ENCODE results near the gene ESYT2.

Gene ESYT2

DNA sequence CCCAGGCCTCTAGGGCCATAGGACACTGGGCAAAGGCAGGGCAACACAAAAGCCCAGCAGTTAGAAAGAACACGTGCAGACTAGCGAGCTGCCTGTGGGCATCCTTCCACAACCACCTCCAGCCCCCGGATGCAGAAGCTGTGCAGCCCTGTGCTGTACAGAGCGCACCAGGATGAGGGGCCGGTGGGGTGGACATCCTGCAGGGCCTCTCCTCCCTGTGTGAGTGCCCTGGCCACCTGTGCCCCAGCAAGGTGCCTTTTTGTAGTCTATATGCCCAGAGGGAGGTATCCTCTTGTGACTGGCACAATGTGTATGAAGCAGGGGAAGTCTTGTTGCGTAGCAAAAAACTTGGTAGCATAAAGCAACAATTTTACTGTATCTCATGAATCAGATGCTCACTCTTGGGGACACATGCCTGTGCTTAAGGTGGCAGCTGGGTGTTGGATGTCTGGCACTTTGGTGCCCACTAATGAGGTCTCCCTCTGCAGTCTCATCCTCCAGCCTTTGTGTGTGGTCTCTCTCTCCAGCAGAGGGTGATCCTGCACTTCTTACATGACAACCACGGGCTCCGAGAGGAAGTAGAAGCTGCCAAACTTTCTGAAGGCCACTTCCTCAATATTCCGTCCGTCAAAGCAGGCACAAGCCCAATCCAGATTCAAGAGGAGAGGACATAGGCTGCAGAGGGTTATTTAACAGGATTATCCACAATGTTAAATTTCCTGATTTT lies 133.4 kb downstream of the ESYT2 start:
- peak; percentile 51 for DNase-seq (ENCODE audit: low read depth)
- no peak overlapping the region for H3K4me3 ChIP-seq (ENCODE audit: control insufficient read depth, low read depth, low read length)
- TF ChIP-seq, protein P1, sequence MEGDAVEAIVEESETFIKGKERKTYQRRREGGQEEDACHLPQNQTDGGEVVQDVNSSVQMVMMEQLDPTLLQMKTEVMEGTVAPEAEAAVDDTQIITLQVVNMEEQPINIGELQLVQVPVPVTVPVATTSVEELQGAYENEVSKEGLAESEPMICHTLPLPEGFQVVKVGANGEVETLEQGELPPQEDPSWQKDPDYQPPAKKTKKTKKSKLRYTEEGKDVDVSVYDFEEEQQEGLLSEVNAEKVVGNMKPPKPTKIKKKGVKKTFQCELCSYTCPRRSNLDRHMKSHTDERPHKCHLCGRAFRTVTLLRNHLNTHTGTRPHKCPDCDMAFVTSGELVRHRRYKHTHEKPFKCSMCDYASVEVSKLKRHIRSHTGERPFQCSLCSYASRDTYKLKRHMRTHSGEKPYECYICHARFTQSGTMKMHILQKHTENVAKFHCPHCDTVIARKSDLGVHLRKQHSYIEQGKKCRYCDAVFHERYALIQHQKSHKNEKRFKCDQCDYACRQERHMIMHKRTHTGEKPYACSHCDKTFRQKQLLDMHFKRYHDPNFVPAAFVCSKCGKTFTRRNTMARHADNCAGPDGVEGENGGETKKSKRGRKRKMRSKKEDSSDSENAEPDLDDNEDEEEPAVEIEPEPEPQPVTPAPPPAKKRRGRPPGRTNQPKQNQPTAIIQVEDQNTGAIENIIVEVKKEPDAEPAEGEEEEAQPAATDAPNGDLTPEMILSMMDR (IDR thresholded peaks at IDR 0.05; ENCODE audit: control insufficient read depth, insufficient read depth, low read depth, low read length, missing control alignments): peak; percentile 73

DNA sequence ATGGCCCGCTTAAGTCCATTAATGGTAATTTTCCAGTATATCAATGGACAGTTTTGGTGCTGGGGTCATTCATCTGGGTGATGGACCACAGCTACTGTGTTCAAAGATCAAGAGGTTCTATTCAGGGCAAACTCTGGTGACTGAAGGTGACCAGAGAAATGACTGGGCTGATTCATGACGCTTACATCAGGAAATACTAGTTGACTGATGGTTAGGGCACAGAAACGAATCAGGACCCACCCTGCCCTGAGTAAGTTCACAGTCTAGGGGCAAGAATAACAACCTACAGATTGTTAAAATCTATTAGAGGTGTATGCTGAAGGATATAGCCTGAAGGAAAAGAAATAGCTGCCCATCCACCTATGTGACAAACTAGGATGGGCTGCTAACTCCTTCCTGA lies 134.3 kb downstream of the ESYT2 start:
- DNase-seq (ENCODE audit: low read depth): no peak
- no peak overlapping the region for H3K4me3 ChIP-seq (ENCODE audit: control insufficient read depth, low read depth, low read length)
- TF ChIP-seq, protein P1 (IDR thresholded peaks at IDR 0.05; ENCODE audit: control insufficient read depth, insufficient read depth, low read depth, low read length, missing control alignments): no peak

DNA sequence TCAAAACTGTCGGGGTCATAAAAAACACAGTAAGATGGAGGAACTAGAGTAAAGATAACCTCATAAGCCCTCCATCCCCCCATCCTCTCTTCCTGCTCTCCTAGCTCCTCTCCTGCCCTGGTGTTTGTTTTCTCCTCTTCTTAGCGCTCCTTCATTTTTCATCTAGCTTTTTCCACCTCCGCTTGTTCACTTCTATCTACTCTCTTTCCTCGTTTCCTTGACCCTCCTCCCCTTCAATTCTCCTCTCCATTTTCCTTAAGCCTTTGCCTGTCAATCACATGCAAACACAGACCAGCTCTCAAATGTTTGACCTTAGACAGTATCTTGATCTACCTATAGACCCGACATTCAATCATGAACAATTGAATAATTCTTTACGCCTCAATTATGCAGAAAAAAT lies 134.7 kb downstream of the ESYT2 start:
- no peak overlapping the region for H3K4me3 ChIP-seq (ENCODE audit: control insufficient read depth, low read depth, low read length)
- TF ChIP-seq, protein P1 (IDR thresholded peaks at IDR 0.05; ENCODE audit: control insufficient read depth, insufficient read depth, low read depth, low read length, missing control alignments): no peak
- DNase-seq (ENCODE audit: low read depth): no peak

DNA sequence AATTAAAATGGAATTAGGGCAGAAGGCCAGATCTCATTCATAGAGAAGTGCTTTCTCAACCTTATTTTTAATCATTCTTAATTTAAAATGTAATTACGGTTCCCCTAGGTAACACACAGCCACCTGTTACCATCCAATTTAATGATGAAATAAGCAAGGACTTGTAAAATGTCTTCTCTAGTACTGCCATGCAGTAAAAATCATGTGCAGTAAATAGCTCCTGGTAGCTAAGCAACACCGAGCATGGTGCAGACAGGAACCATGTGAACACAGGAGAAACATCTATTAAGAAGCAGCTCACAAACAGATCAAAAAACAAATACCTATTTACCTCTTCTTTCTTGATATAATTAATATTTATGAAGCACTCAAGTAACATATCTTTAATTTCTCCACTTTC lies 139.8 kb downstream of the ESYT2 start:
- DNase-seq (ENCODE audit: low read depth): no peak
- TF ChIP-seq, protein P1 (IDR thresholded peaks at IDR 0.05; ENCODE audit: control insufficient read depth, insufficient read depth, low read depth, low read length, missing control alignments): no peak
- H3K4me3 ChIP-seq (ENCODE audit: control insufficient read depth, low read depth, low read length): no peak overlapping the region

- TF ChIP-seq, protein P1 (IDR thresholded peaks at IDR 0.05; ENCODE audit: control insufficient read depth, insufficient read depth, low read depth, low read length, missing control alignments): no peak
- DNase-seq (ENCODE audit: low read depth): no peak
- H3K4me3 ChIP-seq (ENCODE audit: control insufficient read depth, low read depth, low read length): no peak overlapping the region
Observed at GRCh38 chr7:158687406-158687805, 141.9 kb downstream of the ESYT2 start.

DNA sequence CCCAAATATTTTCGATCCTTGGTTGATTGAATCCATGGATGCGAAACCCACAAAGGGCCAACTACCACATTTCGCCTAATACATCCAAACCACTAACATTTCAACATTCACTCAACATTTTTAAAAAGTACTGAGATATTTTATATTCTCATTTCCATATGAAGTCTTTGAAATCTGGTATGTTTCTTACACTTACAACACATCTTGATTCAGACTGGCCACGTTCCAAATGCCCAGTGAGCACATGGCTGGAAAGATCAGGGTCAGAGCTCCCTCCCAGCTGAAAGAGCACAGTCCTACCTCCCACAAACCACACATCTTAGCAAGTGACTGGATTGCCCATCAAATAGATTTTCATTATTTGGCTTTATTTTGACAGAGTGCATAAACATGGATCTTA lies 143.6 kb downstream of the ESYT2 start:
- TF ChIP-seq, protein P1 (IDR thresholded peaks at IDR 0.05; ENCODE audit: control insufficient read depth, insufficient read depth, low read depth, low read length, missing control alignments): no peak
- no peak overlapping the region for H3K4me3 ChIP-seq (ENCODE audit: control insufficient read depth, low read depth, low read length)
- DNase-seq (ENCODE audit: low read depth): no peak
